Activated B cell treated with CpG ODN at 0.5 μM for 24 hours (primary cell): ENCODE results near the gene LIMS3. TPM values are rescaled to one million over a fixed set of nuclear protein-coding genes. Genes with fewer than 3 reads are reported as not detected.

Experiments
- total RNA-seq: library from RNA; stranded (reverse); gene quantifications from 2 replicates; pipeline ENCODE4 v1.2.3, GENCODE V29; 2022

Gene LIMS3
- total RNA-seq, 1 donor from 2014 or later: not detected

Other genes starting within 250 kb of the LIMS3 start
- gene RGPD5, start 104.4 kb upstream of the LIMS3 start, total RNA-seq: 68.0 and 75.9 TPM in 2 replicates
- not detected in 2 replicates for gene MALL, start 217.1 kb downstream of the LIMS3 start, total RNA-seq